ENCODE data around the gene WDR49.

WDR49 gene

DNA sequence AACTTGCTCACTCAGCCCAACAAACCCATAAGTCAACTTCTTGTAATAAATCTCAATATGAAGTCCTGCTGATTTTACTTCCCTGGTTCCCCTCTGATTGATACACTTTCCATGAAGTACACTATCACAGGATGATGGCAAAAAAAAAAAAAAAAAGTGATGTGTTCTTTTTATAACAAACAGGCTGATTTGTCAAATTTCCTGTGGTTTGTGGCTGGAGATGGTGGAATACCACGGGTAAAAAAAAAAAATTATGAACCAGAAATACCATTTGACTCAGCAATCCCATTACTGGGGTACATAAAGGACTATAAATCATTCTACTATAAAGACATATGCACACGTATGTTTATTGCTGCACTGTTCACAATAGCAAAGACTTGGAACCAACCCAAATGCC lies 169.2 kb downstream of the WDR49 start:
- DNase-seq, result no peak

DNA sequence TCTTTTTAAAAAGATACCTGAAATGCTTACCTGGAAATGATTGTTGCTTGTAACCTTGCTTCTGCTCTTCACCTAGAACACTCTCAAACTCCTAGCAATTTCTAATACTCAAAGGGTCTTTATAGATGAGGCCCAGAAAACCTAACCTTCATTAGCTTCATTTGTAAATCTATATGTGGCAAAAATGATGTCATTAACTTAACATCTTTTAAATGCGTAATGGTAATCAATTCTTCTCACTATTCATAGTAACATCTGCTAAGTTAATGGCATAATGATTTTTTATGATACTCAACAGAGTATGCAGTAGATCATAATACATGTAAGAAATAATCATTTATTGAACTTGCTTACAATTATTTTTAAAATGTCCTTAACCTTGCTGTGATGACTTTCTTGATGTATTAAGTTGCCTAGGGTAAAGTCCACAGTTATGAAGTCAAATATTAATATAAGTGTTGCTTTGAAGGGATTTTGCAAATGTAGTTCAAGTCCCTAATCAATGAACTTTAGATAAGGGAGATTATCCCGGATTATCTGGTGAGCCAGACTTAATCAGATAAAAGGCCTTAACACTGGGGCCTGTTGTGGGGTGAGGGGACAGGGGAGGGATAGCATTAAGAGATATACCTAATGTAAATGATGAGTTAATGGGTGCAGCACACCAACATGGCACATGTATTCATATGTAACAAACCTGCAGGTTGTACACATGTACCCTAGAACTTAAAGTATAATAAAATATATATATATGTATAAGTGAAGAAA lies 169.8 kb downstream of the WDR49 start:
- DNase-seq, result no peak

DNA sequence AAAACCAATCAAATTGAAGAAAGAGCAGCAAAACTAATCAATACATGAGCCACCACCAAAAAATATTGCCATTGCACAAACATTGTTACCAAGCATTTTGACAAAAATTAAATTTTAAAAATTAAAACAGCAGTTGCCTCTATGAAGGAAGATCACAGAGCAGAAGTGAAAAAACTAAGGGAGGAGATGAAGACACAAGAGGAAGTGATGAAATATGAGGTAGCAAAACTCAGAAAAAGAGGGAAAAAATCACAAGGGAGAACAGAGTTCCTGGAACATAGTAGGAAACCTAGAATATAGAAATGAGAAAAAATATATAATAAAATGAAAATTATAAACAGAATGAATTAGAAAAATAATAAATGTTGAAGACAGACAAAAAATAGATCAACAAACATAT lies 172.6 kb downstream of the WDR49 start:
- no peak for DNase-seq

DNA sequence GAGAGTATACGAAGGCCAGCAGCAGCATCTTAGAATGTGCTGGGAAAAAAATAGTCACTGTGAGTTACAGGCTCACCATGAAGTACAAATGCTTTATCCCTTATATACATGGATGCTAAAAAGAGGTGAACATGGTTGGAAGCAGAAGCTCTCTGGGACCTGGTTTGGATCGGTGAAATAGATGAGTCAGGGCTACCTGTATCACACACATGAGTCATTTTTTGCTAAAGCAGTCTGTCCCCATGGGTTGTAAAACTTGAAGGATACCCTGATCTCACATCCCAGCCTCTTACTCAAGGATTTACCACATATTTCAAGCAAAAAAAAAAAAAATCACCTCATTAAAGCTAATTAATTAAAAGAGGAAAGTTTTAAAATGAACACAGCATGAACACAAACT lies 173.0 kb downstream of the WDR49 start:
- DNase-seq, result no peak

DNA sequence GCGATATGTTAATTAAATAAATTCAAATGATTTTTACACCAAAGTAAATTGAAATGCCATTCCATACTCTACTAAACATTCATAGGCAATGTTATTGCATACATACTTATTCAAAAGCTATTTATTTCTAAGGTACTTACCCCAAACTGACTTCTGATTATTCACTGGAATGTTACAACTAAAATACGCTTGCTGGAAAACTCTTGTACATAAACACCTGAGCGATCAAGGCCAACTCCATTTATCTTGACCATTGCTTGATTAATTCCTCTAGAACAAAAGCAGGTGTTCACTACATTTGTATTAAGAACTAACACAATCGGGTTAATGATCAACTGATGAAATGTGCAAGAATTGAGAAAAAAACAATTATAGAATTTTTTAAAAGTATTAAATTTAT lies 179.9 kb downstream of the WDR49 start, which contains the start of gene SERPINI2:
Gene SERPINI2 (minus strand): TSS at position 180 of the 400 bp plus-strand sequence. CDS start 2,208 bp downstream, outside the sequence.
- DNase-seq, result no peak

DNA sequence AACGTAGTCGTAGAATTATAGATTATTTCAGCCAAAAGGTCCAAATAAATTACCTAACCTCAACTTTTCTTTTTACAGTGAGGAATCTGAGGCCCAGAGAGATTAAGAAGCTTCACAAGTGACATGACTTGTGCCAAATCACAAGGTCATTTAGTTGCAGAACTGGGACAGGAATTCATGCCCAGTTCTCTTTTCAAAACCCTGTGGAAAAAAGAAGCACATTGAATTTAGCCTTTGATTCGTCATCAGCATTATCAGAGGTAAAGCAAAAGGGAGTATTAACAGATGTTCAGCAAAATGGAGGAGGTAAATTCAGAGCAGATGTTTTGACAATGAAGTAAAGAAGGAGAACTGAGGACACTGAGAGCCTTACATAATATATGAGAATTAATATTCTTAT lies 184.4 kb downstream of the WDR49 start:
- no peak for DNase-seq

DNA sequence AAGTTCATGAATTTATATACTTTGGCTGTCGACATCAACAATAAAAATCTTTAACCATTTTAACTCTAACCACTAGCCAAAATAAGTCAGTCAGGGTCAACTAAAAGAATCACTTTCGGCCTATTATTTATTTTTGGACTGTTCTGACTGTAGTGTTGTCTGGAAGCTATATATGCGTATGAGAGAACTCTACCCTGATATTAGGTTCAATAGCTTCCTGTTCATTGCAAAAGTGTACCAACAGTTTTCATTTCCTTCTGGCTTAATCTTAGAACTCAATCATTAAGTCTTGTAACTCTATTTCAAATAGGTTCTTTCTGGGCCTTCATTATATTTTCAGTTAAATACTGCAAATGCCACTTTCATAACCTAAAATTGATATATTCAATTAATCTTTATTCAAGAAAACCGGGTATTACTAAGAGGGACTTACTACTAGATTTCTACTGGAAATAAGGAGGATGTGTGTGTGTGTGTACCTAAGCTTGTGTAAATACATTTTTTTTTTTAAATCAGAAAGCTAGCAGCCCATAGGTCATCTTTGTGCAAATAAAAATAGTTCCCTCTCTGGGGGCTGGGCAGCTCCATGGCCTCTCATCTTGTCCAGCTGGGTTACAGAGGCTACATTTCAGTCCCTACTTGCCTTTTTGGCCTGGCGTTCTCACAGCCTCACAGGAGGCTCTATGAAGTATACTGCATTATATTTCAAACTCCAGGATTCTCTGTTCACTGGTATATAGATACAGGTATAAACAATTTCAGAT lies 185.7 kb downstream of the WDR49 start:
- no peak for DNase-seq

DNA sequence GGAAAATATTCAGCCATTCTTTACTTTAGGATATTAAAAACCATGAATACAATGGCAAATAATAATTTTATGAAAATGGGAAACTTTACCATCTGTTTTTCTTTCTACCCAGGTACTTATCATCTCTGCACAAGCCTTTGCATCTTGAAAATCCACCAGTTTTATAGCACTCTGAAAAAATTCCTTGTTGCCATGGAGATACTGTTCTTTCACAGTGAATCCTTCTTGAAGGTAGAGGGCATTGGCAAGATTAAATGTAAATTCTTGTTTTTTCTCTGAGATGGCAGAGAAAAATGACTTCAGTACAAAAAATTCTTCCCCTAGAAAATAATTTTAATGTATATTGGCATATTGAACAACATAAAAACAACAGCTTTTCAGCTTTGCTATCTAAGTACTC lies 186.8 kb downstream of the WDR49 start:
- no peak for DNase-seq

DNA sequence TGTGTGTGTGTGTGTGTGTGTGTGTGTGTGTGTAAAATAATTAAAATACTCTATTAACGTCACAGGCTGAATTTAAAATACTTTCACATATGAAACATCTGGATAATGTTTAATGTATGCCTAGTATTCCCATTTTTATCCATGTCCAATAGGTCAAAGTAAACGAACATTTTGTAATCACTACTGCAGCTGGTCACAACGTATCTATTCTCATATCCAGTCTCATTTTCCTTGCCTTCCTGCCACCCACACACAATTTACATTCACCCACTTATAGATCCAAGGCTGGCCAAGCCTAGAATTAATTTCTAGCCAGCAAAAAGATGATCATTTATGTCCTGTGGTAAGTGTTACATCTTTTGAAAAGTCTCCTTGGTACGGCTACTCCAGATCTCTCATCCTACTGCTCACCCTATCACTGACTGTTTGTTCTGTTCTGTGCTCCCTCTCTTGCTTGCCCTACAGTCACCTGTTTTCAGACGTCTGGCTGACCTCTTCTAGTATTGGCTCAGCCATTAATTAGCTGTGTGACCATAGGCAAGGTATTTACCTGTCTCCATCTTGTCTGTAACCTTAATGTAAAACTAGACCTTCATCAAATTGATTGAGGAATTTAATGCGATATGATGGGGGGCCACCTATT lies 197.5 kb downstream of the WDR49 start:
- DNase-seq, result no peak

DNA sequence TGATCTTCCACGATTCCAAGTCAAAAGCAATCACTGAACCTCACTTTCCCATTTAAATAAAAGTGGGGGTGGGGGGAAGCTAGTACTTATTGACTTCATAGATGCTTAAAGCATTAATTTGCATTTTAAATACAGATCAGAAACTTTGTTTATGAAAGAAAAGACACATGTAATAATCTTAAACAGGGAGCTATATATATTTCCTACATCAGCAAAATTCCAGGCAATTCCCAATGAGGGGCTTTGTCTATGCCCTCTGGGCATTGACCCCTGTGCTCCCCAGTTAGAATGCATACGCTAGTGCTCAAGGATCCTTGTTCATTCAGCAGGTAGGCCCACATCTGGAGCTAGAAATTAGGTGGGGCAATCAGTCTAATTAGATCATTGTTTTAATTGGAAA lies 199.9 kb downstream of the WDR49 start:
- no peak for DNase-seq

DNA sequence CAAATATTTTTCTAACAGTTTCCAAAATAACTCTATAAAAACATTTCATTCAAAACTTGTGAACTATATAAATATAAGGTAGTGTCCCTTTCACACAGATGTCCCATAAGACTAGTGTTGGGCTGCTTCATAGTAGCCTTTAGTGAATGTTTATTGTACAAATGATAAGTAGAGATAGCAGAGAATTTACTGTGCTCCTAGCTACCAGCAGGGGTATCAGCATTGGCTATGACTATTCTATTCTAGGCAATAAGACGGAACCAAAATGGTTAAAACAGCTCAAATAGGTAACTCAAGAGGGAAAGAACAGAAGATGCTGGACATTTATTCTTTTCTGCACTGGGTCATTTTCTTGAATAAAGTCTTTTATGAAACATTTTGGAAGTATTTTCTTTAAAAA lies 202.5 kb downstream of the WDR49 start:
- DNase-seq, result no peak

DNA sequence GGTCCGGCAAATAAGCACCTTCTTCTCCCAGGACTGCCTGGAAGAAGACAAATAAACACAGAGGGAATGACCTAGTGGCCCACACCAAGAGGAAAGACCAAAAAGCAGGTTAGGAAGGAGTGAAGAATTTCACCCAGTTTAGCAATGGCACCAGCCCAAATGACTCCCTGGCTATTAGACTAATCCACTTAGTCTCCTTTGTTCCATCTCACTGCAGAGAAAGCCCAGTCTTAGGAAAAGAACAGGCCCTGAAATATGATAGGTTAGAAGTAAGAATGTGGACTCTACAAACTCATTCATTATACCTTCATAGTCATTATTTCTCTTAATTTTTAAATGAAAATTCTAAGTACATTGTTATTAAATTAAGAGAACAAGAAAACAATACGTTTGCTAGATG lies 203.1 kb downstream of the WDR49 start:
- no peak for DNase-seq

DNA sequence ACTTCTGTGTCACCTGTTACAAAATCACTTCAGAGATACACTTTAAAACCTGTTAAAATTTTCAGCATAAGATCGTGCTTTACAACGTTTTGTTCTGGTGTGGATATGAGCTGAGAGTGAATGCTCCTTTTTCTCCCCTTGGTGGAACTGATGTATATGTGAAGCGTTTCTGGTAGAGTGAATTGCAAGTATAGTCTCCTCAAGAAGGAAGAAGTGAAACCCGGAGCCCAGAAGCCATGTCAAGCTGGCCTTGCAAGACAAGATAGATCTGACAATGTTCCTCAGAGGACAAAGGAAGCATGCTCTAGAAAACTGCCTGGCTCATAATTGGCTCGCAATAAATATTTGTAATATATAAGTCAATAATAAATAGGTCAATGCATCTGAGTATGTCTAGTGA lies 203.5 kb downstream of the WDR49 start:
- no peak for DNase-seq

DNA sequence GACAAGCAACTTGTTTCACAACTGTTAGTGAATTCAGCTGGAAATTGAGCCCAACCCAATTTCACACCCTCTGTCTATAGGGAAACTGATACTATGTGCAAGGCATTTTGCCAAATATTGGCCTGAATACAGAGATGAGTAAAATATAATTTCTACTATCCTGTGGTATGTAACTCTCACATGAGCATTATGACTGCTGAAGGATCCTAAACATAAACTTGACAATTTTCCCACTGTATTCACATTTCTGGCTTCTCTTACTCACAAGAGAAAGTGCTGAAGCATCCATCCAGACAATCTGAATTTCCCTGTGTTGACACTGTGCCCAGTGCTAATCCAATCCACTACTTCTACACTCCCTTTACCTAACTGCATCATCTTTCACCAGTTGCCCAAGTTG lies 208.3 kb downstream of the WDR49 start:
- no peak for DNase-seq

DNA sequence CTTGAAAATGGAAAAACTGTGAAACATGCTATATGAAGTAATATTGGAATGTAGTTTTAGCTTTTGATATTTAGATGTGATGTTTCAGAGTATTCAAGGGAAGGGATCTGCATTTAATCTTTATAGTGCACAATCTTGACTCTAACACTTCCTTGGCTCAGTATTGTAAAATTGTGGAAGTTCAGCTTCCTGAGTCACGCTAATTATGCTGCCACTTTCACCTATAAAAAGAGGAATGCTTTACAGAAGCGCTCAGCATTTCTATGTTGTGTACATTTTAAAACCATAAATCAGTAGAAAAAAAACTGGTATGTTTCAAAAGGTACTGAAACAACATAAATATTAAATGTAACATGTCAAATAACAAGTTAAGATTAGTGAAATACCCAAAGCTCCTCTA lies 212.5 kb downstream of the WDR49 start:
- no peak for DNase-seq

DNA sequence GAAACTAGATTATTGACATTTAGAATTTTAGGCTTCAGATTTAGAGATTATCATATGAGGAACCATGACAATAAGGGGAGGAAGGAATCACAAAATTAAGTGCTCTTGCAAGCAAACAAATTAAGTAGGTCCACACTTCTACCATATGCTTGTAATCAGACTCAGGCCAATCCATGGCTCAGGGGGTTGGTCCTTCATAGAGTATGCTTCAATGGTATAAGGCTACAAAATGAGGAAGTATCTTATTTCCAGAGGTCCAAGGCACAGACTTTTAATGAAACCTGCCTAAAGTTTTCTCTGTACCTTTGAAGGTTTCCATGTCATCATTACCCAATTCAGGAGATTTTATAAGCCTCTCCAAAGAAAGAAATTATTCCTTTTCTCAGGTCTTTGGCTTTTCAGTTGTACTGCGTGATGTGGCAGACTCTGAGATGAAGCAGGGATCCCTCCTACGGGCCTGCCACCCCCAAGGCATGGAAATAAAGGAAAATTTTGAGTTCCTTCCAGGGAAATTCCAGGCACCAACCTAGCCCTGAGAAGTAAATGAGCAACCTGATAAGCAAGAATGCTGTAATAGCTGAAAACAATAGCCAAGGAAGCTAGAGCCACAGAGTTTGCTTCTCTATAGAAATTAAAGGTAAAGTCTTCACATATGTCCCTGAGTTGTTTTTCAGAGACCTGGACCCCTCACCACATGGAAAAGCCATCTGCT lies 216.2 kb downstream of the WDR49 start:
- no peak for DNase-seq
